WTC11 (cell line): ENCODE data around the gene IGFBP2. TPM values are rescaled to one million over a fixed set of nuclear protein-coding genes. Genes with fewer than 3 reads are reported as not detected.

Source experiments
- ATAC-seq: fragments of 200-7000 bp; cut with Tn5 transposase; 2 replicates; pipeline ENCODE4 v1.10.0; 2021; ENCODE audit warnings: mild to moderate bottlenecking, moderate library complexity
- CTCF ChIA-PET: fragments of 300-600 bp; sonication (Branson Sonifier 250); formaldehyde crosslinking; loops from one replicate; lab custom pipeline; 2021; ENCODE audit warnings: antibody characterized with exemption; lab: Charles Lee
- POLR2A ChIA-PET: fragments of 350-600 bp; sonication (Branson Sonifier 250); formaldehyde crosslinking; loops from one replicate; lab custom pipeline; 2021; ENCODE audit warnings: antibody characterized with exemption; lab: Charles Lee
- DNase-seq: peaks from one replicate; pipeline ENCODE4 v3.0.0; 2021; ENCODE audit warnings: low spot score
- H3K27ac Mint-ChIP-seq: 2 replicates; pipeline ENCODE4 v1.8.0; 2021; ENCODE audit warnings: mixed read lengths
- H3K27me3 Mint-ChIP-seq: 2 replicates; pipeline ENCODE4 v1.8.0; 2021; ENCODE audit warnings: low read depth, mild to moderate bottlenecking, moderate library complexity, mixed read lengths
- H3K36me3 Mint-ChIP-seq: 2 replicates; pipeline ENCODE4 v1.8.0; 2021; ENCODE audit warnings: mixed read lengths
- H3K4me1 Mint-ChIP-seq: 2 replicates; pipeline ENCODE4 v1.8.0; 2022; ENCODE audit warnings: mixed read lengths
- H3K4me3 Mint-ChIP-seq: 2 replicates; pipeline ENCODE4 v1.8.0; 2021; ENCODE audit warnings: mild to moderate bottlenecking, moderate library complexity, mixed read lengths
- H3K9me3 Mint-ChIP-seq: 2 replicates; pipeline ENCODE4 v1.8.0; 2021; ENCODE audit warnings: mixed read lengths
- CBFB ChIP-seq: sonication (generic); formaldehyde crosslinking; IDR thresholded peaks from 2 replicates; pipeline ENCODE4 v1.8.1; 2022; ENCODE audit warnings: mild to moderate bottlenecking, low read depth, missing genetic modification reagents
- CREB1 ChIP-seq: sonication (generic); formaldehyde crosslinking; IDR thresholded peaks from 2 replicates; pipeline ENCODE4 v1.8.0; 2023; ENCODE audit warnings: mild to moderate bottlenecking, missing genetic modification reagents
- CREM ChIP-seq: sonication (generic); formaldehyde crosslinking; IDR thresholded peaks from 2 replicates; pipeline ENCODE4 v1.8.1; 2022; ENCODE audit warnings: mild to moderate bottlenecking, missing genetic modification reagents, moderate library complexity
- EMX1 ChIP-seq: fragments of 250-450 bp; sonication (Bioruptor Pico); IDR thresholded peaks from 2 replicates; pipeline ENCODE4 v1.8.0; 2021; ENCODE audit warnings: mild to moderate bottlenecking
- FOXK1 ChIP-seq: sonication (generic); formaldehyde crosslinking; IDR thresholded peaks from 2 replicates; pipeline ENCODE4 v1.8.0; 2022; ENCODE audit warnings: mild to moderate bottlenecking, moderate library complexity, missing genetic modification reagents
- JAZF1 ChIP-seq: fragments of 250-450 bp; sonication (Bioruptor Pico); IDR thresholded peaks from 2 replicates; pipeline ENCODE4 v1.9.0; 2021; ENCODE audit warnings: moderate library complexity, mild to moderate bottlenecking, inconsistent platforms
- total RNA-seq: library from RNA; stranded (reverse); gene quantifications from 3 replicates; pipeline ENCODE4 v1.2.3, GENCODE V29; 2021
- TF ChIP-seq, protein P1 (sequence below): sonication (generic); formaldehyde crosslinking; IDR thresholded peaks from 2 replicates; pipeline ENCODE4 v1.8.1; 2023; ENCODE audit warnings: mild to moderate bottlenecking, missing genetic modification reagents
- TF ChIP-seq, protein P2 (sequence below): fragments of 250-450 bp; sonication (Bioruptor Pico); IDR thresholded peaks from 2 replicates; pipeline ENCODE4 v2.1.2; 2022; ENCODE audit warnings: mild to moderate bottlenecking, moderate library complexity
- TF ChIP-seq, protein P3 (sequence below): sonication (generic); formaldehyde crosslinking; IDR thresholded peaks from 2 replicates; pipeline ENCODE4 v1.8.0; 2023; ENCODE audit warnings: mild to moderate bottlenecking, missing genetic modification reagents
- TF ChIP-seq, protein P4 (sequence below): sonication (generic); formaldehyde crosslinking; IDR thresholded peaks from 2 replicates; pipeline ENCODE4 v1.8.1; 2022; ENCODE audit warnings: low read depth, missing genetic modification reagents, borderline replicate concordance
- TF ChIP-seq, protein P5 (sequence below): sonication (generic); formaldehyde crosslinking; IDR thresholded peaks from 2 replicates; pipeline ENCODE4 v1.8.1; 2023; ENCODE audit warnings: mild to moderate bottlenecking, missing genetic modification reagents, moderate library complexity
- TF ChIP-seq, protein P6 (sequence below): sonication (generic); formaldehyde crosslinking; IDR thresholded peaks from 2 replicates; pipeline ENCODE4 v1.8.1; 2023; ENCODE audit warnings: mild to moderate bottlenecking, missing genetic modification reagents, borderline replicate concordance
- TF ChIP-seq, protein P7 (sequence below): sonication (generic); formaldehyde crosslinking; IDR thresholded peaks from 2 replicates; pipeline ENCODE4 v1.8.0; 2022; ENCODE audit warnings: missing genetic modification reagents

IGFBP2 gene
- total RNA-seq, 1 experiment from 2014 or later: 514 TPM

DNA sequence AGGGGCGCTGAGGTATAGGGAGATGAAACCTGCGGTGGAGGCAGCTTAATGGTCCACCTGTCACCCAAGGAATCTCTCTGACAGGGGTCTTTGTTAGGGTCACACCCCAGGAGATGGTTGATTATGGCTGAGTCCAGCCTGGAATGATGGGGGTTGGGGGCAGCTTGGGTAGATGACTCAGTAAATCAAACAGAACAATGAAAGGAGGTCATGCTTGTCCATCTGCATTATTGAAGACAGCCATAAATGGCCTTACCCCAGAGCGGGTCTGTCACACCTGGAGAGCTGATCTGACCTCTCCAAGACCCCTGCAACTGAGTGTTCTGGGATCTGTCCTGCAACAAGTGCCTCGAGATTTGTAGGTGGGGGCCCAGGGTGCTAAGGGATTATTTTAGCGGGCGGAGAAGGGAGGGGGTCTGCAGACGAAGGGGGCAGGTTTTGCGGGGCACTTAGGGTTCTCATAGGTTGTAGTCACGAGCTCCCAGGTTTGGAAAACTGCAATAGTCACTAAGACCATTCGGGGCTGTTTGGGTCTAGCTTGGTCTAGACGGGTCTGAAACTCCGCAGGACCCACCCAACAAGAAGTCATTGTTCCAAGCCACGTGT, 771 bp upstream of the IGFBP2 start:
- TF ChIP-seq CREM (CRISPR knock-in tag): no peak
- TF ChIP-seq, protein P1, sequence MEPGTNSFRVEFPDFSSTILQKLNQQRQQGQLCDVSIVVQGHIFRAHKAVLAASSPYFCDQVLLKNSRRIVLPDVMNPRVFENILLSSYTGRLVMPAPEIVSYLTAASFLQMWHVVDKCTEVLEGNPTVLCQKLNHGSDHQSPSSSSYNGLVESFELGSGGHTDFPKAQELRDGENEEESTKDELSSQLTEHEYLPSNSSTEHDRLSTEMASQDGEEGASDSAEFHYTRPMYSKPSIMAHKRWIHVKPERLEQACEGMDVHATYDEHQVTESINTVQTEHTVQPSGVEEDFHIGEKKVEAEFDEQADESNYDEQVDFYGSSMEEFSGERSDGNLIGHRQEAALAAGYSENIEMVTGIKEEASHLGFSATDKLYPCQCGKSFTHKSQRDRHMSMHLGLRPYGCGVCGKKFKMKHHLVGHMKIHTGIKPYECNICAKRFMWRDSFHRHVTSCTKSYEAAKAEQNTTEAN: no peak
- TF ChIP-seq, protein P2, sequence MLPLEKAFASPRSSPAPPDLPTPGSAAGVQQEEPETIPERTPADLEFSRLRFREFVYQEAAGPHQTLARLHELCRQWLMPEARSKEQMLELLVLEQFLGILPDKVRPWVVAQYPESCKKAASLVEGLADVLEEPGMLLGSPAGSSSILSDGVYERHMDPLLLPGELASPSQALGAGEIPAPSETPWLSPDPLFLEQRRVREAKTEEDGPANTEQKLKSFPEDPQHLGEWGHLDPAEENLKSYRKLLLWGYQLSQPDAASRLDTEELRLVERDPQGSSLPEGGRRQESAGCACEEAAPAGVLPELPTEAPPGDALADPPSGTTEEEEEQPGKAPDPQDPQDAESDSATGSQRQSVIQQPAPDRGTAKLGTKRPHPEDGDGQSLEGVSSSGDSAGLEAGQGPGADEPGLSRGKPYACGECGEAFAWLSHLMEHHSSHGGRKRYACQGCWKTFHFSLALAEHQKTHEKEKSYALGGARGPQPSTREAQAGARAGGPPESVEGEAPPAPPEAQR (CRISPR knock-in tag): no peak
- TF ChIP-seq, protein P3, sequence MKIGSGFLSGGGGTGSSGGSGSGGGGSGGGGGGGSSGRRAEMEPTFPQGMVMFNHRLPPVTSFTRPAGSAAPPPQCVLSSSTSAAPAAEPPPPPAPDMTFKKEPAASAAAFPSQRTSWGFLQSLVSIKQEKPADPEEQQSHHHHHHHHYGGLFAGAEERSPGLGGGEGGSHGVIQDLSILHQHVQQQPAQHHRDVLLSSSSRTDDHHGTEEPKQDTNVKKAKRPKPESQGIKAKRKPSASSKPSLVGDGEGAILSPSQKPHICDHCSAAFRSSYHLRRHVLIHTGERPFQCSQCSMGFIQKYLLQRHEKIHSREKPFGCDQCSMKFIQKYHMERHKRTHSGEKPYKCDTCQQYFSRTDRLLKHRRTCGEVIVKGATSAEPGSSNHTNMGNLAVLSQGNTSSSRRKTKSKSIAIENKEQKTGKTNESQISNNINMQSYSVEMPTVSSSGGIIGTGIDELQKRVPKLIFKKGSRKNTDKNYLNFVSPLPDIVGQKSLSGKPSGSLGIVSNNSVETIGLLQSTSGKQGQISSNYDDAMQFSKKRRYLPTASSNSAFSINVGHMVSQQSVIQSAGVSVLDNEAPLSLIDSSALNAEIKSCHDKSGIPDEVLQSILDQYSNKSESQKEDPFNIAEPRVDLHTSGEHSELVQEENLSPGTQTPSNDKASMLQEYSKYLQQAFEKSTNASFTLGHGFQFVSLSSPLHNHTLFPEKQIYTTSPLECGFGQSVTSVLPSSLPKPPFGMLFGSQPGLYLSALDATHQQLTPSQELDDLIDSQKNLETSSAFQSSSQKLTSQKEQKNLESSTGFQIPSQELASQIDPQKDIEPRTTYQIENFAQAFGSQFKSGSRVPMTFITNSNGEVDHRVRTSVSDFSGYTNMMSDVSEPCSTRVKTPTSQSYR: no peak
- no peak for TF ChIP-seq JAZF1 (CRISPR knock-in tag)
- TF ChIP-seq CBFB (CRISPR knock-in tag): no peak
- Mint-ChIP-seq H3K27ac (peak overlapping the region; percentile 97), H3K9me3 (no peaks in the 10 kb centered on the region), H3K4me3 (peak overlapping the region; percentile 94), H3K27me3 (peaks cover 13% of the 10 kb centered on the region), H3K36me3 (peaks cover 14% of the 10 kb centered on the region), H3K4me1 (peaks cover 54% of the 10 kb centered on the region)
- POLR2A ChIA-PET: interaction anchor here (1.3 to 2.1 kb wide), 5 partner anchors 12 to 126 kb away, joined by 4 to 8 read pairs (median 5); no protein-coding TSS in a partner anchor
- ATAC-seq (peak; percentile 1), DNase-seq (no peak)
- CTCF ChIA-PET: interaction anchor here (0.6 to 3.3 kb wide), 6 partner anchors 22 to 162 kb away, joined by 3 to 15 read pairs (median 4); no protein-coding TSS in a partner anchor

DNA sequence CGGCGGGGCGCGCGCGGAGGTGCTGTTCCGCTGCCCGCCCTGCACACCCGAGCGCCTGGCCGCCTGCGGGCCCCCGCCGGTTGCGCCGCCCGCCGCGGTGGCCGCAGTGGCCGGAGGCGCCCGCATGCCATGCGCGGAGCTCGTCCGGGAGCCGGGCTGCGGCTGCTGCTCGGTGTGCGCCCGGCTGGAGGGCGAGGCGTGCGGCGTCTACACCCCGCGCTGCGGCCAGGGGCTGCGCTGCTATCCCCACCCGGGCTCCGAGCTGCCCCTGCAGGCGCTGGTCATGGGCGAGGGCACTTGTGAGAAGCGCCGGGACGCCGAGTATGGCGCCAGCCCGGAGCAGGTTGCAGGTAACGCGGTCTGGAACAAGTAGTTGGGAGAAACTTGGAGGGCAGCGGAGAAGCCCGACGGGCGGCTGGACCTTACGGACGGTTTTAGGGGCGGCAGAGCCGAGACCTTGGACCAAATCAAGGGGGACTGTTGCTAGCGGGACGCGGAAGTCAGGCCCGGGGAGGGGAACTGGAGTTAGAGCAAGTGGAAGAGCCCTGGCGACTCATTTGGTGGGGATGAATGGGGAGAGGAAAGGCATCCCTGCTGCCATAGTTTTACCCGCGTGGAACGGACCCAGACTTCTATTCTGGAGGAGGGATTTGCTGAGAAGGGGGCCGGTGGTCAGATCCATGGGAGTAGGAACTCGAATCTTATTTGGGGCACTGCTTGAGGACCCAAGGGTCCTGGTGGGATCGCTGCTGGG, 573 bp downstream of the IGFBP2 start:
- H3K36me3 Mint-ChIP-seq: peaks cover 17% of the 10 kb centered on the region
- H3K4me1 Mint-ChIP-seq: peaks cover 59% of the 10 kb centered on the region
- DNase-seq: peak; percentile 54
- CTCF ChIA-PET: interaction anchor here (2.2 to 3.3 kb wide), 2 partner anchors 34 to 114 kb away, joined by 12 to 15 read pairs; no protein-coding TSS in a partner anchor
- POLR2A ChIA-PET: interaction anchor here (1.6 to 2.1 kb wide), 3 partner anchors 27 to 127 kb away, joined by 4 to 7 read pairs (median 4); no protein-coding TSS in a partner anchor
- peak overlapping the region; percentile 99 for H3K4me3 Mint-ChIP-seq
- H3K9me3 Mint-ChIP-seq: no peaks in the 10 kb centered on the region
- peak; percentile 3 for ATAC-seq
- peaks cover 13% of the 10 kb centered on the region for H3K27me3 Mint-ChIP-seq
- peak overlapping the region; percentile 87 for H3K27ac Mint-ChIP-seq
- TF ChIP-seq, protein P4, sequence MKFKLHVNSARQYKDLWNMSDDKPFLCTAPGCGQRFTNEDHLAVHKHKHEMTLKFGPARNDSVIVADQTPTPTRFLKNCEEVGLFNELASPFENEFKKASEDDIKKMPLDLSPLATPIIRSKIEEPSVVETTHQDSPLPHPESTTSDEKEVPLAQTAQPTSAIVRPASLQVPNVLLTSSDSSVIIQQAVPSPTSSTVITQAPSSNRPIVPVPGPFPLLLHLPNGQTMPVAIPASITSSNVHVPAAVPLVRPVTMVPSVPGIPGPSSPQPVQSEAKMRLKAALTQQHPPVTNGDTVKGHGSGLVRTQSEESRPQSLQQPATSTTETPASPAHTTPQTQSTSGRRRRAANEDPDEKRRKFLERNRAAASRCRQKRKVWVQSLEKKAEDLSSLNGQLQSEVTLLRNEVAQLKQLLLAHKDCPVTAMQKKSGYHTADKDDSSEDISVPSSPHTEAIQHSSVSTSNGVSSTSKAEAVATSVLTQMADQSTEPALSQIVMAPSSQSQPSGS (CRISPR knock-in tag): no peak
- TF ChIP-seq, protein P5, sequence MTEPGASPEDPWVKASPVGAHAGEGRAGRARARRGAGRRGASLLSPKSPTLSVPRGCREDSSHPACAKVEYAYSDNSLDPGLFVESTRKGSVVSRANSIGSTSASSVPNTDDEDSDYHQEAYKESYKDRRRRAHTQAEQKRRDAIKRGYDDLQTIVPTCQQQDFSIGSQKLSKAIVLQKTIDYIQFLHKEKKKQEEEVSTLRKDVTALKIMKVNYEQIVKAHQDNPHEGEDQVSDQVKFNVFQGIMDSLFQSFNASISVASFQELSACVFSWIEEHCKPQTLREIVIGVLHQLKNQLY (CRISPR knock-in tag): no peak
- TF ChIP-seq, protein P6, sequence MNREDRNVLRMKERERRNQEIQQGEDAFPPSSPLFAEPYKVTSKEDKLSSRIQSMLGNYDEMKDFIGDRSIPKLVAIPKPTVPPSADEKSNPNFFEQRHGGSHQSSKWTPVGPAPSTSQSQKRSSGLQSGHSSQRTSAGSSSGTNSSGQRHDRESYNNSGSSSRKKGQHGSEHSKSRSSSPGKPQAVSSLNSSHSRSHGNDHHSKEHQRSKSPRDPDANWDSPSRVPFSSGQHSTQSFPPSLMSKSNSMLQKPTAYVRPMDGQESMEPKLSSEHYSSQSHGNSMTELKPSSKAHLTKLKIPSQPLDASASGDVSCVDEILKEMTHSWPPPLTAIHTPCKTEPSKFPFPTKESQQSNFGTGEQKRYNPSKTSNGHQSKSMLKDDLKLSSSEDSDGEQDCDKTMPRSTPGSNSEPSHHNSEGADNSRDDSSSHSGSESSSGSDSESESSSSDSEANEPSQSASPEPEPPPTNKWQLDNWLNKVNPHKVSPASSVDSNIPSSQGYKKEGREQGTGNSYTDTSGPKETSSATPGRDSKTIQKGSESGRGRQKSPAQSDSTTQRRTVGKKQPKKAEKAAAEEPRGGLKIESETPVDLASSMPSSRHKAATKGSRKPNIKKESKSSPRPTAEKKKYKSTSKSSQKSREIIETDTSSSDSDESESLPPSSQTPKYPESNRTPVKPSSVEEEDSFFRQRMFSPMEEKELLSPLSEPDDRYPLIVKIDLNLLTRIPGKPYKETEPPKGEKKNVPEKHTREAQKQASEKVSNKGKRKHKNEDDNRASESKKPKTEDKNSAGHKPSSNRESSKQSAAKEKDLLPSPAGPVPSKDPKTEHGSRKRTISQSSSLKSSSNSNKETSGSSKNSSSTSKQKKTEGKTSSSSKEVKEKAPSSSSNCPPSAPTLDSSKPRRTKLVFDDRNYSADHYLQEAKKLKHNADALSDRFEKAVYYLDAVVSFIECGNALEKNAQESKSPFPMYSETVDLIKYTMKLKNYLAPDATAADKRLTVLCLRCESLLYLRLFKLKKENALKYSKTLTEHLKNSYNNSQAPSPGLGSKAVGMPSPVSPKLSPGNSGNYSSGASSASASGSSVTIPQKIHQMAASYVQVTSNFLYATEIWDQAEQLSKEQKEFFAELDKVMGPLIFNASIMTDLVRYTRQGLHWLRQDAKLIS (CRISPR knock-in tag): no peak
- TF ChIP-seq CREM (CRISPR knock-in tag) (no peak), EMX1 (CRISPR knock-in tag) (no peak), FOXK1 (CRISPR knock-in tag) (no peak), CREB1 (no peak)
- TF ChIP-seq, protein P7, sequence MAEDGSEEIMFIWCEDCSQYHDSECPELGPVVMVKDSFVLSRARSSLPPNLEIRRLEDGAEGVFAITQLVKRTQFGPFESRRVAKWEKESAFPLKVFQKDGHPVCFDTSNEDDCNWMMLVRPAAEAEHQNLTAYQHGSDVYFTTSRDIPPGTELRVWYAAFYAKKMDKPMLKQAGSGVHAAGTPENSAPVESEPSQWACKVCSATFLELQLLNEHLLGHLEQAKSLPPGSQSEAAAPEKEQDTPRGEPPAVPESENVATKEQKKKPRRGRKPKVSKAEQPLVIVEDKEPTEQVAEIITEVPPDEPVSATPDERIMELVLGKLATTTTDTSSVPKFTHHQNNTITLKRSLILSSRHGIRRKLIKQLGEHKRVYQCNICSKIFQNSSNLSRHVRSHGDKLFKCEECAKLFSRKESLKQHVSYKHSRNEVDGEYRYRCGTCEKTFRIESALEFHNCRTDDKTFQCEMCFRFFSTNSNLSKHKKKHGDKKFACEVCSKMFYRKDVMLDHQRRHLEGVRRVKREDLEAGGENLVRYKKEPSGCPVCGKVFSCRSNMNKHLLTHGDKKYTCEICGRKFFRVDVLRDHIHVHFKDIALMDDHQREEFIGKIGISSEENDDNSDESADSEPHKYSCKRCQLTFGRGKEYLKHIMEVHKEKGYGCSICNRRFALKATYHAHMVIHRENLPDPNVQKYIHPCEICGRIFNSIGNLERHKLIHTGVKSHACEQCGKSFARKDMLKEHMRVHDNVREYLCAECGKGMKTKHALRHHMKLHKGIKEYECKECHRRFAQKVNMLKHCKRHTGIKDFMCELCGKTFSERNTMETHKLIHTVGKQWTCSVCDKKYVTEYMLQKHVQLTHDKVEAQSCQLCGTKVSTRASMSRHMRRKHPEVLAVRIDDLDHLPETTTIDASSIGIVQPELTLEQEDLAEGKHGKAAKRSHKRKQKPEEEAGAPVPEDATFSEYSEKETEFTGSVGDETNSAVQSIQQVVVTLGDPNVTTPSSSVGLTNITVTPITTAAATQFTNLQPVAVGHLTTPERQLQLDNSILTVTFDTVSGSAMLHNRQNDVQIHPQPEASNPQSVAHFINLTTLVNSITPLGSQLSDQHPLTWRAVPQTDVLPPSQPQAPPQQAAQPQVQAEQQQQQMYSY (CRISPR knock-in tag): peak; percentile 10; the same call in 1 of the 2 replicates
